Smooth muscle cell (in vitro differentiated cells): ENCODE results near the gene RERE. TPM values are rescaled to one million over a fixed set of nuclear protein-coding genes. Genes with fewer than 3 reads are reported as not detected.

Experiments used
- DNase-seq: peaks from one replicate; lab custom pipeline; 2025; ENCODE audit not compliant: unreplicated experiment; lab: John Stamatoyannopoulos, UW
- H2AFZ ChIP-seq: fragments of 200-600 bp; sonication (generic); 2 replicates; pipeline ENCODE4 v1.6.0; 2016; ENCODE audit warnings: antibody characterized with exemption, low read depth, mild to moderate bottlenecking
- H3F3A ChIP-seq: fragments of 200-600 bp; sonication (generic); 2 replicates; pipeline ENCODE4 v1.6.0; 2017; ENCODE audit warnings: antibody characterized with exemption, low read depth
- H3K27ac ChIP-seq: fragments of 200-600 bp; sonication (generic); 2 replicates; pipeline ENCODE4 v1.5.1; 2016; ENCODE audit warnings: low read depth, mild to moderate bottlenecking
- H3K27me3 ChIP-seq: fragments of 200-600 bp; sonication (generic); 2 replicates; pipeline ENCODE4 v1.6.1; 2016; ENCODE audit warnings: low read depth, mild to moderate bottlenecking
- H3K36me3 ChIP-seq: fragments of 200-600 bp; sonication (generic); 2 replicates; pipeline ENCODE4 v1.5.1; 2016; ENCODE audit warnings: low read depth
- H3K4me1 ChIP-seq: fragments of 200-600 bp; sonication (generic); 2 replicates; pipeline ENCODE4 v1.5.1; 2016; ENCODE audit warnings: low read depth
- H3K4me2 ChIP-seq: fragments of 200-600 bp; sonication (generic); 2 replicates; pipeline ENCODE4 v1.6.0; 2016; ENCODE audit warnings: mild to moderate bottlenecking
- H3K4me3 ChIP-seq: fragments of 200-600 bp; sonication (generic); 2 replicates; pipeline ENCODE4 v1.5.1; 2016; ENCODE audit warnings: mild to moderate bottlenecking
- H3K79me2 ChIP-seq: fragments of 200-600 bp; sonication (generic); 2 replicates; pipeline ENCODE4 v1.6.0; 2016; ENCODE audit warnings: low read depth, mild to moderate bottlenecking
- H3K9ac ChIP-seq: fragments of 200-600 bp; sonication (generic); 2 replicates; pipeline ENCODE4 v1.6.0; 2016; ENCODE audit warnings: low read depth
- H3K9me3 ChIP-seq: fragments of 200-600 bp; sonication (generic); replicated peaks from 2 replicates; pipeline ENCODE4 v1.5.1; 2016; ENCODE audit warnings: low read depth
- H4K20me1 ChIP-seq: fragments of 200-600 bp; sonication (generic); 2 replicates; pipeline ENCODE4 v1.6.0; 2016; ENCODE audit warnings: low read depth
- WGBS: methylation state at CpG from one replicate; pipeline ENCODE4 v1.1.7; 2016; ENCODE audit warnings: low lambda C conversion rate; 5-methylcytosine and 5-hydroxymethylcytosine counted together
- polyA plus RNA-seq: library from polyadenylated mRNA; unstranded; fragments of >200 nt; fragmentation: Nextera tagmentation; extraction: Ambion mirVana; gene quantifications from 2 replicates; pipeline ENCODE4 v1.2.1, GENCODE V29; 2016
- total RNA-seq: library from RNA; depleted of rRNA; stranded (reverse); fragments of >200 nt; gene quantifications from 2 replicates; pipeline ENCODE4 v1.2.3, GENCODE V29; 2014
- TF ChIP-seq, protein P1 (sequence below): fragments of 200-600 bp; sonication (generic); IDR thresholded peaks from 2 replicates; pipeline ENCODE4 v1.5.1; 2017; ENCODE audit warnings: borderline replicate concordance, mild to moderate bottlenecking, antibody characterized with exemption; ENCODE audit not compliant: insufficient read depth, poor library complexity, severe bottlenecking

The RERE gene
- total and polyA plus RNA-seq, 2 experiments from 2014 or later: 45.6 to 59.2 TPM

- Histone ChIP-seq H2AFZ (no peak overlapping the region), H3K4me1 (peaks cover 18% of the 10 kb centered on the region), H3F3A (no peaks in the 10 kb centered on the region), H3K27ac (peak overlapping the region; percentile 37), H3K4me2 (peak overlapping the region; percentile 49), H3K9ac (no peak overlapping the region), H3K9me3 (no peaks in the 10 kb centered on the region), H3K27me3 (no peaks in the 10 kb centered on the region), H3K36me3 (no peaks in the 10 kb centered on the region), H3K79me2 (peaks cover 91% of the 10 kb centered on the region), H4K20me1 (peaks cover 67% of the 10 kb centered on the region), H3K4me3 (no peak overlapping the region)
- TF ChIP-seq, protein P1, sequence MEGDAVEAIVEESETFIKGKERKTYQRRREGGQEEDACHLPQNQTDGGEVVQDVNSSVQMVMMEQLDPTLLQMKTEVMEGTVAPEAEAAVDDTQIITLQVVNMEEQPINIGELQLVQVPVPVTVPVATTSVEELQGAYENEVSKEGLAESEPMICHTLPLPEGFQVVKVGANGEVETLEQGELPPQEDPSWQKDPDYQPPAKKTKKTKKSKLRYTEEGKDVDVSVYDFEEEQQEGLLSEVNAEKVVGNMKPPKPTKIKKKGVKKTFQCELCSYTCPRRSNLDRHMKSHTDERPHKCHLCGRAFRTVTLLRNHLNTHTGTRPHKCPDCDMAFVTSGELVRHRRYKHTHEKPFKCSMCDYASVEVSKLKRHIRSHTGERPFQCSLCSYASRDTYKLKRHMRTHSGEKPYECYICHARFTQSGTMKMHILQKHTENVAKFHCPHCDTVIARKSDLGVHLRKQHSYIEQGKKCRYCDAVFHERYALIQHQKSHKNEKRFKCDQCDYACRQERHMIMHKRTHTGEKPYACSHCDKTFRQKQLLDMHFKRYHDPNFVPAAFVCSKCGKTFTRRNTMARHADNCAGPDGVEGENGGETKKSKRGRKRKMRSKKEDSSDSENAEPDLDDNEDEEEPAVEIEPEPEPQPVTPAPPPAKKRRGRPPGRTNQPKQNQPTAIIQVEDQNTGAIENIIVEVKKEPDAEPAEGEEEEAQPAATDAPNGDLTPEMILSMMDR: no peak
- 60% methylated on average over 4 of the region's 4 CpGs for whole genome bisulfite sequencing
- no peak for DNase-seq
Observed at GRCh38 chr1:8562881-8563865, 254.3 kb downstream of the RERE start.

- TF ChIP-seq, protein P1: no peak
- no peak overlapping the region for H2AFZ ChIP-seq
- H3K27ac ChIP-seq: peak overlapping the region; percentile 37
- no peak overlapping the region for H3K4me3 ChIP-seq
- peaks cover 18% of the 10 kb centered on the region for H3K4me1 ChIP-seq
- 98% methylated on average over 2 of the region's 2 CpGs for WGBS
- no peaks in the 10 kb centered on the region for H3K36me3 ChIP-seq
- DNase-seq: no peak
- no peak overlapping the region for H3K9ac ChIP-seq
- peaks cover 91% of the 10 kb centered on the region for H3K79me2 ChIP-seq
- no peaks in the 10 kb centered on the region for H3F3A ChIP-seq
- no peaks in the 10 kb centered on the region for H3K9me3 ChIP-seq
- H4K20me1 ChIP-seq: peaks cover 71% of the 10 kb centered on the region
- no peaks in the 10 kb centered on the region for H3K27me3 ChIP-seq
- no peak overlapping the region for H3K4me2 ChIP-seq
Observed at GRCh38 chr1:8562222-8562621, 255.2 kb downstream of the RERE start.

DNA sequence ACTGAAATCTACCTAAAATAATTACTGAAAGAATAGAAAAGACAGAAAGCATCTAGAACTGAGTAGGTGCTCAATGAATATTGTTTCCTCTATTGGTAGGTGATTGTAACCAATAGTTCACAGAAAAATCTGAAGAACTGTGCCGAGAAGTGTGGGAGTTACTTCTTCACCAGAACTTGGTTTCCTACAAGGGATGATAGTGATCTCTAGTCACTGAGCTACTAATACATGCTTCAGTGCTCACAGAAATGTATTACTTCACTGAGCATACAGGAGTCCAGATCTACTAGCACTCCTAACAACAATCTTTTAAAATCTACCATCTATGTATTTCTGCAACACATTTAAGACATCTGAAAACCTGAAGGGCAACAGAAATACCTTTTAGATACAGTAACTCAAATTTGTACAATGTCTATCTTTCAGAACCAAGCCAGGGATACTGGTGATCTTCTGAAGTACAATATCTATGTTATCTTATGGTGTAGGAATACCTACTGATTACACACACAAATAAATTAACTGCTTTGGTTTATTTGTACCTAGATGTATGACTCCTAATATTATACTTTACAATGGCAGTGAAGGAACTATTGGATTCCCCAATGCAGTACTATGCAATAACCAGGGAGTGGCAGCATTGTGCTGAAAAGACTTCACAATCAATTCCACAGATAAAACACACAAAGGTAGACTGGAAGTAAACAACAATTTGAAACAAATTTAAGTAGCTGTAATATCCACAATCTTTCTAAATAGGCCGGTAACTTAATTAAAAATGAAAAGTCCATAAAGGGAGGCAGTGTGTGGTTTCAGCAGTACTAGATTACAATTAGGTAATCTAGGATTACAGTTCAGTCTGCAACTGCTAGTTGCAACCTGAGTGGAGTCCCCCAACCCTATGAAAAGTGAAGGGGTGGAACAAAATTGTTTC lies 256.6 kb downstream of the RERE start:
- H3F3A ChIP-seq: no peaks in the 10 kb centered on the region
- 44% methylated on average over 2 of the region's 2 CpGs for WGBS
- TF ChIP-seq, protein P1: peak; percentile 95
- H3K4me2 ChIP-seq: no peak overlapping the region
- H3K27ac ChIP-seq: no peak overlapping the region
- no peaks in the 10 kb centered on the region for H3K36me3 ChIP-seq
- no peaks in the 10 kb centered on the region for H3K9me3 ChIP-seq
- peaks cover 18% of the 10 kb centered on the region for H3K4me1 ChIP-seq
- no peak overlapping the region for H3K9ac ChIP-seq
- H3K79me2 ChIP-seq: peaks cover 90% of the 10 kb centered on the region
- H3K4me3 ChIP-seq: no peak overlapping the region
- no peak overlapping the region for H2AFZ ChIP-seq
- peaks cover 66% of the 10 kb centered on the region for H4K20me1 ChIP-seq
- H3K27me3 ChIP-seq: no peaks in the 10 kb centered on the region
- no peak for DNase-seq
